NB4 (cell line): Measurements from ENCODE around the gene TIA1.

Experiments used
- TF ChIP-seq, protein P1 (sequence below): IDR thresholded peaks from one replicate; pipeline ENCODE4 v1.5.1; 2012; ENCODE audit warnings: low read depth, low read length
- TF ChIP-seq, protein P2 (sequence below): IDR thresholded peaks from 2 replicates; pipeline ENCODE4 v1.6.1; 2011; ENCODE audit warnings: low read depth, low read length

DNA sequence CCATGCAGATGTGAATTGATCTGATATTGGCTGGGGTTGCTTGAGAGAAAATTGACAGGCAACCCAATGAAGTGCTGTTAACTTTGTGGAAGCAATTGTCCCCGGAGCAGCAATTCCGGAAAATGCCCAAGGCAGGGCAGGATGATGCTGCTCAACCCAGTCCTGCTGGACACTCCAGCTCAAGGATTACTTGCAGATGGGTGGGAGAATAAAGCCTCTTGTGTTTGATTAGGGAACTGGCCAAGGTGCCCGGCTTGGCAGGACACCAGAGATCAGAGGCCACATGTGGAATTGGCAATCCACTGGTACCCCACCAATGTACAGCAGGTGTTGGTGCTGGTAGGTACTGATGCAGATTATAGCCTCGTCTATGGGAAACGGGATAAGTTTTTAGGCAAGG lies 45.3 kb downstream of the TIA1 start:
- TF ChIP-seq, protein P1, sequence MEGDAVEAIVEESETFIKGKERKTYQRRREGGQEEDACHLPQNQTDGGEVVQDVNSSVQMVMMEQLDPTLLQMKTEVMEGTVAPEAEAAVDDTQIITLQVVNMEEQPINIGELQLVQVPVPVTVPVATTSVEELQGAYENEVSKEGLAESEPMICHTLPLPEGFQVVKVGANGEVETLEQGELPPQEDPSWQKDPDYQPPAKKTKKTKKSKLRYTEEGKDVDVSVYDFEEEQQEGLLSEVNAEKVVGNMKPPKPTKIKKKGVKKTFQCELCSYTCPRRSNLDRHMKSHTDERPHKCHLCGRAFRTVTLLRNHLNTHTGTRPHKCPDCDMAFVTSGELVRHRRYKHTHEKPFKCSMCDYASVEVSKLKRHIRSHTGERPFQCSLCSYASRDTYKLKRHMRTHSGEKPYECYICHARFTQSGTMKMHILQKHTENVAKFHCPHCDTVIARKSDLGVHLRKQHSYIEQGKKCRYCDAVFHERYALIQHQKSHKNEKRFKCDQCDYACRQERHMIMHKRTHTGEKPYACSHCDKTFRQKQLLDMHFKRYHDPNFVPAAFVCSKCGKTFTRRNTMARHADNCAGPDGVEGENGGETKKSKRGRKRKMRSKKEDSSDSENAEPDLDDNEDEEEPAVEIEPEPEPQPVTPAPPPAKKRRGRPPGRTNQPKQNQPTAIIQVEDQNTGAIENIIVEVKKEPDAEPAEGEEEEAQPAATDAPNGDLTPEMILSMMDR = no peak
- TF ChIP-seq, protein P2, sequence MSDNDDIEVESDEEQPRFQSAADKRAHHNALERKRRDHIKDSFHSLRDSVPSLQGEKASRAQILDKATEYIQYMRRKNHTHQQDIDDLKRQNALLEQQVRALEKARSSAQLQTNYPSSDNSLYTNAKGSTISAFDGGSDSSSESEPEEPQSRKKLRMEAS = no peak
